ENCODE results near the gene TBCD.

Gene TBCD

GRCh38 chr17:82909322-82909904, 157.5 kb downstream of the TBCD start:
- no peak for DNase-seq

GRCh38 chr17:82910041-82910481, 158.2 kb downstream of the TBCD start:
- no peak for DNase-seq

- no peak for DNase-seq
Measured at GRCh38 chr17:82910770-82911169, 158.9 kb downstream of the TBCD start.

GRCh38 chr17:82911822-82912221, 160.0 kb downstream of the TBCD start:
- DNase-seq, result no peak

- no peak for DNase-seq
Measured at GRCh38 chr17:82912484-82913089, 160.7 kb downstream of the TBCD start.

- no peak for DNase-seq
Measured at GRCh38 chr17:82913304-82914043, 161.6 kb downstream of the TBCD start.

- no peak for DNase-seq
Measured at GRCh38 chr17:82914375-82914774, 162.5 kb downstream of the TBCD start.

- no peak for DNase-seq
Measured at GRCh38 chr17:82915010-82915756, 163.3 kb downstream of the TBCD start.

- no peak for DNase-seq
Measured at GRCh38 chr17:82915757-82916027, 163.8 kb downstream of the TBCD start.

GRCh38 chr17:82917699-82918345, 166.0 kb downstream of the TBCD start:
- no peak for DNase-seq

GRCh38 chr17:82918508-82918907, 166.6 kb downstream of the TBCD start:
- no peak for DNase-seq

GRCh38 chr17:82920150-82920549, 168.3 kb downstream of the TBCD start:
- DNase-seq, result no peak

- no peak for DNase-seq
Measured at GRCh38 chr17:82920715-82921114, 168.8 kb downstream of the TBCD start.

GRCh38 chr17:82921426-82921825, 169.6 kb downstream of the TBCD start:
- no peak for DNase-seq

- no peak for DNase-seq
Measured at GRCh38 chr17:82922646-82923045, 170.8 kb downstream of the TBCD start.

GRCh38 chr17:82923366-82924113, 171.7 kb downstream of the TBCD start:
- peak; percentile 25 for DNase-seq

- no peak for DNase-seq
Measured at GRCh38 chr17:82924214-82924613, 172.3 kb downstream of the TBCD start.

GRCh38 chr17:82924812-82925211, 172.9 kb downstream of the TBCD start:
- no peak for DNase-seq

- no peak for DNase-seq
Measured at GRCh38 chr17:82925336-82925735, 173.5 kb downstream of the TBCD start.

- no peak for DNase-seq
Measured at GRCh38 chr17:82926081-82926480, 174.2 kb downstream of the TBCD start.

- no peak for DNase-seq
Measured at GRCh38 chr17:82926716-82927115, 174.9 kb downstream of the TBCD start.

GRCh38 chr17:82927311-82927660, 175.4 kb downstream of the TBCD start:
- no peak for DNase-seq

Data from NCI-H2171 treated with DMSO at 0.1 percent for 48 hours (cell line).